ENCODE measurements around the gene PTMS. TPM values are rescaled to one million over a fixed set of nuclear protein-coding genes. Genes with fewer than 3 reads are reported as not detected.
A peak's percentile ranks its signal among the peaks of the same experiment; 100 is the strongest.

PTMS gene
- total and polyA plus RNA-seq, 2 donors from 2014 or later = 269 to 590 TPM

GRCh38 chr12:6765048-6765633, 1.0 kb upstream of the PTMS start:
- TF ChIP-seq, protein P1, sequence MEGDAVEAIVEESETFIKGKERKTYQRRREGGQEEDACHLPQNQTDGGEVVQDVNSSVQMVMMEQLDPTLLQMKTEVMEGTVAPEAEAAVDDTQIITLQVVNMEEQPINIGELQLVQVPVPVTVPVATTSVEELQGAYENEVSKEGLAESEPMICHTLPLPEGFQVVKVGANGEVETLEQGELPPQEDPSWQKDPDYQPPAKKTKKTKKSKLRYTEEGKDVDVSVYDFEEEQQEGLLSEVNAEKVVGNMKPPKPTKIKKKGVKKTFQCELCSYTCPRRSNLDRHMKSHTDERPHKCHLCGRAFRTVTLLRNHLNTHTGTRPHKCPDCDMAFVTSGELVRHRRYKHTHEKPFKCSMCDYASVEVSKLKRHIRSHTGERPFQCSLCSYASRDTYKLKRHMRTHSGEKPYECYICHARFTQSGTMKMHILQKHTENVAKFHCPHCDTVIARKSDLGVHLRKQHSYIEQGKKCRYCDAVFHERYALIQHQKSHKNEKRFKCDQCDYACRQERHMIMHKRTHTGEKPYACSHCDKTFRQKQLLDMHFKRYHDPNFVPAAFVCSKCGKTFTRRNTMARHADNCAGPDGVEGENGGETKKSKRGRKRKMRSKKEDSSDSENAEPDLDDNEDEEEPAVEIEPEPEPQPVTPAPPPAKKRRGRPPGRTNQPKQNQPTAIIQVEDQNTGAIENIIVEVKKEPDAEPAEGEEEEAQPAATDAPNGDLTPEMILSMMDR (IDR thresholded peaks at IDR 0.05; ENCODE audit: borderline replicate concordance, extremely low read depth, insufficient read depth) = no peak
- Histone ChIP-seq H3K9ac (ENCODE audit: low read length in 3 of 3) (peak overlapping the region in 2 of 3 donors; percentile 2 to 59), H3K36me3 (ENCODE audit: control insufficient read depth in 2 of 3, insufficient read depth in 3 of 3, low read length in 3 of 3) (peaks cover 0 to 2% (median 0%) of the 10 kb centered on the region in 3 donors), H3K4me1 (ENCODE audit: control insufficient read depth in 2 of 3, insufficient read depth in 2 of 3, low read depth in 1 of 3, low read length in 3 of 3) (peaks cover 5 to 30% (median 25%) of the 10 kb centered on the region in 3 donors), H3K4me3 (ENCODE audit: low read length in 3 of 3) (peak overlapping the region; percentile 8 to 69 (median 69)), H3K9me3 (ENCODE audit: control insufficient read depth in 2 of 3, insufficient read depth in 1 of 3, low read length in 3 of 3) (no peaks in the 10 kb centered on the region), H3K27ac (ENCODE audit: low read depth in 2 of 2, low read length in 2 of 2) (peak overlapping the region; percentile 82 to 83), H3K27me3 (ENCODE audit: control insufficient read depth, insufficient read depth, low read length) (no peaks in the 10 kb centered on the region)
- no peak for FAIRE-seq
- intact Hi-C loops (cut with DNase I) = no loop called here
- no peak for DNase-seq

GRCh38 chr12:6766651-6767349, 637 bp downstream of the PTMS start:
- Histone ChIP-seq H3K9me3 (ENCODE audit: control insufficient read depth in 2 of 3, insufficient read depth in 1 of 3, low read length in 3 of 3) (no peaks in the 10 kb centered on the region), H3K4me3 (ENCODE audit: low read length in 3 of 3) (peak overlapping the region; percentile 65 to 91 (median 79)), H3K36me3 (ENCODE audit: control insufficient read depth in 2 of 3, insufficient read depth in 3 of 3, low read length in 3 of 3) (peaks cover 0 to 4% (median 3%) of the 10 kb centered on the region in 3 donors), H3K9ac (ENCODE audit: low read length in 3 of 3) (peak overlapping the region; percentile 60 to 82 (median 76)), H3K27me3 (ENCODE audit: control insufficient read depth, insufficient read depth, low read length) (no peaks in the 10 kb centered on the region), H3K4me1 (ENCODE audit: control insufficient read depth in 2 of 3, insufficient read depth in 2 of 3, low read depth in 1 of 3, low read length in 3 of 3) (peaks cover 5 to 32% (median 25%) of the 10 kb centered on the region in 3 donors), H3K27ac (ENCODE audit: low read depth in 2 of 2, low read length in 2 of 2) (peak overlapping the region; percentile 82 to 85)
- TF ChIP-seq, protein P1 (IDR thresholded peaks at IDR 0.05; ENCODE audit: borderline replicate concordance, extremely low read depth, insufficient read depth) = peak; percentile 81
- FAIRE-seq (no peak), DNase-seq (peak; percentile 88 to 94 (median 90))
- intact Hi-C loops (cut with DNase I) = no loop called here

DNA sequence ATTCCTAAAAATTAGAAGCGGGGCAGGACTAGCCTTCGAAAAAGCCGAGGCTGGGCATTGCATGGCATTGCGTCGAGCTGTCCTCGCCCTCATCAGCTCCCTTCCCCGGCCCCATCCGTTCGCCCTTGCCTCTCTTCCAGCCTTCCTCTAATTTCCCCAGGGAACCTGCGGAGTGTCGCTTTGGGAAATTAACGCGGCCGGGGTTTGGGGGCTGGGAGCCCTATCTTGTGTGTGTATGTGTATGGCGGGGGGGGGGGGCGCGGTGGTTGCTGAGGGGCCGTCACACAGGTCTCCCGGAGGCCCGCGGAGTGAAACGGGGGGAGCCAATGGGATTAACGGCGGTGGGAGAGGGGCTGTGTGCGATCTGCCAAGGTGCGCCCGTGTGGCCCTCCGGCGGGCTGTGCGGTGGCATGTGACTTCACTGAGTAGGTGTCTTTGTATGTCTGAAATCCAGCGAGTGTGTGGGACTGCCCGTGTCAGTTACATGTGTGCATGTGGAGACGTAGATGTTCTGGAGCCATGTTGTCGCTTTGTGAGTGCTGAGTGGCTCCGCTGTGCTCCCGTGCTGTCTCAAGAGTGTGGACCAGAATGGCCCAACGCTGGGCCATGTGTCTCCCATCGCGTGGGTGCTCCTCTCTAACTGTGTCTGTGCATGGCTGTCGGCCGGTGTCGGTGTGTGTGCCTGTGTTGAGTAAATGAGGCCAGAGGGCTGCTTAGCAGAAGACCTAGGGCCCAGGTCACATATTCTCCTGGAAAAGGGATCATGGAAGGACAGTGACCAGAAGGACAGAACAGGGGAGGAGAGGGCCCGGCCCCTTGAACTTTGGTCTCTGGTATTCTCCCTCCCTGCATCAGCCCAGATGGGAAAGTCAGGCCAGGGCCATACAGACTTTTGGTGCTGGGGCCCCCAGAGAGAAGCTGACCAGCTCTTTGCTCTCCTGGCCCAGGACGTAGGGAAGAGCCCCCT, 1.5 kb downstream of the PTMS start:
- Histone ChIP-seq H3K4me1 (ENCODE audit: control insufficient read depth in 2 of 3, insufficient read depth in 2 of 3, low read depth in 1 of 3, low read length in 3 of 3) (peaks cover 5 to 32% (median 25%) of the 10 kb centered on the region in 3 donors), H3K27ac (ENCODE audit: low read depth in 2 of 2, low read length in 2 of 2) (peak overlapping the region; percentile 81 to 85), H3K27me3 (ENCODE audit: control insufficient read depth, insufficient read depth, low read length) (no peaks in the 10 kb centered on the region), H3K9me3 (ENCODE audit: control insufficient read depth in 2 of 3, insufficient read depth in 1 of 3, low read length in 3 of 3) (no peaks in the 10 kb centered on the region), H3K36me3 (ENCODE audit: control insufficient read depth in 2 of 3, insufficient read depth in 3 of 3, low read length in 3 of 3) (peaks cover 0 to 4% (median 4%) of the 10 kb centered on the region in 3 donors), H3K9ac (ENCODE audit: low read length in 3 of 3) (peak overlapping the region; percentile 76 to 85 (median 82)), H3K4me3 (ENCODE audit: low read length in 3 of 3) (peak overlapping the region; percentile 65 to 93 (median 91))
- intact Hi-C loops (cut with DNase I) = no loop called here
- DNase-seq (peak in 4 of 5 donors; percentile 40 to 80 (median 62)), FAIRE-seq (no peak)
- TF ChIP-seq, protein P1 (IDR thresholded peaks at IDR 0.05; ENCODE audit: borderline replicate concordance, extremely low read depth, insufficient read depth) = no peak

All from kidney (tissue), 14 donors.